ENCODE data around the gene AGRP.

The AGRP gene

GRCh38 chr16:67437513-67437912 is 45.8 kb downstream of the AGRP start:
- H3K4me3 Mint-ChIP-seq: no peak overlapping the region
- H3K36me3 Mint-ChIP-seq (ENCODE audit: low read depth): peaks cover 7% of the 10 kb centered on the region

GRCh38 chr16:67436640-67437193 is 46.6 kb downstream of the AGRP start:
- Mint-ChIP-seq H3K9me3 (no peaks in the 10 kb centered on the region), H3K27ac (no peak overlapping the region), H3K36me3 (ENCODE audit: low read depth) (peaks cover 7% of the 10 kb centered on the region), H3K4me3 (no peak overlapping the region), H3K27me3 (ENCODE audit: low read depth) (peaks cover 9% of the 10 kb centered on the region), H3K4me1 (ENCODE audit: low read depth) (peaks cover 4% of the 10 kb centered on the region)

More at GRCh38 chr16:67437513-67437912, 45.8 kb downstream of the AGRP start:
- no peaks in the 10 kb centered on the region for H3K9me3 Mint-ChIP-seq
- peaks cover 2% of the 10 kb centered on the region for H3K27me3 Mint-ChIP-seq (ENCODE audit: low read depth)
- H3K27ac Mint-ChIP-seq: no peak overlapping the region
- peaks cover 4% of the 10 kb centered on the region for H3K4me1 Mint-ChIP-seq (ENCODE audit: low read depth)

- Mint-ChIP-seq H3K4me3 (no peak overlapping the region), H3K36me3 (ENCODE audit: low read depth) (peaks cover 7% of the 10 kb centered on the region), H3K27me3 (ENCODE audit: low read depth) (peaks cover 13% of the 10 kb centered on the region), H3K9me3 (no peaks in the 10 kb centered on the region), H3K4me1 (ENCODE audit: low read depth) (peaks cover 6% of the 10 kb centered on the region), H3K27ac (no peak overlapping the region)
Measured at GRCh38 chr16:67435758-67436164, 47.6 kb downstream of the AGRP start.

- peaks cover 36% of the 10 kb centered on the region for H3K27me3 Mint-ChIP-seq (ENCODE audit: low read depth)
- H3K36me3 Mint-ChIP-seq (ENCODE audit: low read depth): peaks cover 2% of the 10 kb centered on the region
- no peak overlapping the region for H3K4me3 Mint-ChIP-seq
- H3K9me3 Mint-ChIP-seq: no peaks in the 10 kb centered on the region
- no peak overlapping the region for H3K27ac Mint-ChIP-seq
- H3K4me1 Mint-ChIP-seq (ENCODE audit: low read depth): peaks cover 9% of the 10 kb centered on the region
Measured at GRCh38 chr16:67433131-67433719, 50.1 kb downstream of the AGRP start.
